ENCODE results near the gene UBE2J1. TPM values are rescaled to one million over a fixed set of nuclear protein-coding genes. Genes with fewer than 3 reads are reported as not detected.

Gene UBE2J1
- total RNA-seq, 1 experiment from 2014 or later = 28.8 TPM

- DNase-seq (ENCODE audit: low read depth) = no peak
Measured at GRCh38 chr6:89290401-89291155, 61.9 kb downstream of the UBE2J1 start.

- no peak for DNase-seq (ENCODE audit: low read depth)
Measured at GRCh38 chr6:89289710-89290109, 62.8 kb downstream of the UBE2J1 start.

- DNase-seq (ENCODE audit: low read depth) = no peak
Measured at GRCh38 chr6:89287351-89288028, 65.0 kb downstream of the UBE2J1 start.

GRCh38 chr6:89286516-89286915 lies 66.0 kb downstream of the UBE2J1 start:
- no peak for DNase-seq (ENCODE audit: low read depth)

GRCh38 chr6:89284963-89285735 lies 67.4 kb downstream of the UBE2J1 start:
- no peak for DNase-seq (ENCODE audit: low read depth)

GRCh38 chr6:89284081-89284480 lies 68.4 kb downstream of the UBE2J1 start:
- DNase-seq (ENCODE audit: low read depth) = no peak

- no peak for DNase-seq (ENCODE audit: low read depth)
Measured at GRCh38 chr6:89282749-89283148, 69.8 kb downstream of the UBE2J1 start.

GRCh38 chr6:89281779-89282246 lies 70.7 kb downstream of the UBE2J1 start:
- DNase-seq (ENCODE audit: low read depth) = peak; percentile 9

- DNase-seq (ENCODE audit: low read depth) = no peak
Measured at GRCh38 chr6:89278956-89279355, 73.6 kb downstream of the UBE2J1 start.

Other genes with a start within 250 kb of the UBE2J1 start
- not detected in 2 replicates for gene SRSF12, start 234.7 kb downstream of the UBE2J1 start, total RNA-seq (2014; rRNA removed; shearing (Covaris generic))
- gene PM20D2, start 206.7 kb downstream of the UBE2J1 start, total RNA-seq (2014; rRNA removed; shearing (Covaris generic)) = 6.1 and 12.4 TPM in 2 replicates
- not detected in 2 replicates for gene GABRR1, start 135.4 kb downstream of the UBE2J1 start, total RNA-seq (2014; rRNA removed; shearing (Covaris generic))
- gene GABRR2, start 37.4 kb downstream of the UBE2J1 start, total RNA-seq (2014; rRNA removed; shearing (Covaris generic)) = 0.25 TPM in 1 of 2 replicates, not detected in the other
- gene RRAGD, start 59.6 kb upstream of the UBE2J1 start, total RNA-seq (2014; rRNA removed; shearing (Covaris generic)) = 1.6 and 2.1 TPM in 2 replicates
- 0.57 and 3.6 TPM in 2 replicates for gene ANKRD6, start 80.4 kb upstream of the UBE2J1 start, total RNA-seq (2014; rRNA removed; shearing (Covaris generic))